Keratinocyte (primary cell): ENCODE results near the gene LGR6. TPM values are rescaled to one million over a fixed set of nuclear protein-coding genes. Genes with fewer than 3 reads are reported as not detected.

Source experiments
- DNase-seq: peaks from one replicate; pipeline ENCODE4 v3.0.0-alpha.2; 2011; ENCODE audit warnings: low read depth, missing footprints, low spot score
- FAIRE-seq: peaks from 2 replicates; lab custom pipeline; 2011; peaks lifted over from hg19 to GRCh38; lab: Jason Lieb, UNC
- H2AFZ ChIP-seq: 2 replicates; pipeline ENCODE4 v1.6.0; 2012; ENCODE audit warnings: low read length, control low read depth, inconsistent platforms; ENCODE audit not compliant: control insufficient read depth
- H3K27ac ChIP-seq: 2 replicates; pipeline ENCODE4 v1.5.1; 2011; ENCODE audit warnings: low read length; ENCODE audit not compliant: control insufficient read depth, insufficient read depth
- H3K27me3 ChIP-seq: 3 replicates; pipeline ENCODE4 v1.6.0; 2011; ENCODE audit warnings: low read length; ENCODE audit not compliant: control insufficient read depth, insufficient read depth; ENCODE audit errors: extremely low read depth
- H3K36me3 ChIP-seq, 2 experiments: 2 replicates in 1 of 2; 3 replicates in 1 of 2; pipeline ENCODE4 v1.5.1; 2011; ENCODE audit warnings: low read length in 2 of 2, mild to moderate bottlenecking in 1 of 2; ENCODE audit not compliant: control insufficient read depth in 2 of 2, insufficient read depth in 2 of 2; ENCODE audit errors: extremely low read depth in 1 of 2
- H3K4me1 ChIP-seq: 3 replicates; pipeline ENCODE4 v1.5.1; 2011; ENCODE audit warnings: low read length; ENCODE audit not compliant: control insufficient read depth, insufficient read depth; ENCODE audit errors: extremely low read depth
- H3K4me2 ChIP-seq: 3 replicates; pipeline ENCODE4 v1.6.0; 2011; ENCODE audit warnings: low read depth, low read length; ENCODE audit not compliant: control insufficient read depth, insufficient read depth; ENCODE audit errors: extremely low read depth
- H3K4me3 ChIP-seq, 3 experiments: fragments of 200-600 bp in 1 of 3; sonication (generic) in 1 of 3; 2 replicates in 2 of 3; 3 replicates in 1 of 3; pipeline ENCODE4 v1.5.1; 2011 to 2016; ENCODE audit warnings: low read length in 3 of 3, mild to moderate bottlenecking in 3 of 3, control low read depth in 2 of 3, inconsistent platforms in 1 of 3, low read depth in 1 of 3, mixed read lengths in 1 of 3, mixed run types in 1 of 3, moderate library complexity in 1 of 3; ENCODE audit not compliant: control insufficient read depth in 2 of 3, insufficient read depth in 2 of 3; ENCODE audit errors: extremely low read depth in 1 of 3
- H3K79me2 ChIP-seq: 2 replicates; pipeline ENCODE4 v1.6.0; 2012; ENCODE audit warnings: low read length; ENCODE audit not compliant: control insufficient read depth, insufficient read depth
- H3K9ac ChIP-seq: 3 replicates; pipeline ENCODE4 v1.6.0; 2011; ENCODE audit warnings: low read length; ENCODE audit not compliant: control insufficient read depth, insufficient read depth; ENCODE audit errors: extremely low read depth
- H3K9me1 ChIP-seq: 3 replicates; pipeline ENCODE4 v1.6.0; 2011; ENCODE audit warnings: low read length; ENCODE audit not compliant: control insufficient read depth, insufficient read depth; ENCODE audit errors: extremely low read depth
- H3K9me3 ChIP-seq: 2 replicates; pipeline ENCODE4 v1.5.1; 2012; ENCODE audit warnings: low read depth, low read length; ENCODE audit not compliant: control insufficient read depth
- H4K20me1 ChIP-seq: 3 replicates; pipeline ENCODE4 v1.6.0; 2011; ENCODE audit warnings: low read length; ENCODE audit not compliant: control insufficient read depth, insufficient read depth; ENCODE audit errors: extremely low read depth
- CTCF ChIP-seq, 3 experiments: IDR thresholded peaks in 1 of 3; conservative IDR thresholded peaks in 1 of 3; optimal IDR thresholded peaks in 1 of 3; 2 replicates in 2 of 3; 3 replicates in 1 of 3; pipeline versions ENCODE3 to v1.5.1; 2011; ENCODE audit warnings: low read length in 3 of 3, mild to moderate bottlenecking in 3 of 3, moderate library complexity in 2 of 3, control low read depth in 1 of 3, inconsistent platforms in 1 of 3; ENCODE audit not compliant: insufficient read depth in 2 of 3; ENCODE audit errors: extremely low read depth in 1 of 3
- EZH2 ChIP-seq: IDR thresholded peaks from one replicate; pipeline ENCODE4 v1.6.1; 2012; ENCODE audit warnings: inconsistent platforms, mild to moderate bottlenecking, low read length, moderate library complexity
- dilution Hi-C: fragments of 300-500 bp; cut with MboI; formaldehyde crosslinking; loops from one replicate; pipeline ENCODE4 v1.7.0; 2020; ENCODE audit warnings: low sequenced_read_pairs; ENCODE audit not compliant: extremely low pct_ligation_motif_present
- polyA plus RNA-seq, 5 experiments: library from polyadenylated mRNA; depleted of rRNA in 3 of 5; stranded (reverse) in 3 of 5; stranded (forward) in 1 of 5; unstranded in 1 of 5; fragments of >200 nt; gene quantifications; 1 replicate in 1 of 5; 2 replicates in 3 of 5; 3 replicates in 1 of 5; pipeline versions ENCODE4 v1.2.1 to v1.2.3, GENCODE V29; 2011 to 2012; ENCODE audit warnings: missing spikeins in 2 of 5, low read depth in 1 of 5, low replicate concordance in 1 of 5

LGR6 gene
- polyA plus RNA-seq, 1 donor (not counting 4 experiments of a cell fraction or from before 2014, with no cell fraction given), result 0.42 TPM

DNA sequence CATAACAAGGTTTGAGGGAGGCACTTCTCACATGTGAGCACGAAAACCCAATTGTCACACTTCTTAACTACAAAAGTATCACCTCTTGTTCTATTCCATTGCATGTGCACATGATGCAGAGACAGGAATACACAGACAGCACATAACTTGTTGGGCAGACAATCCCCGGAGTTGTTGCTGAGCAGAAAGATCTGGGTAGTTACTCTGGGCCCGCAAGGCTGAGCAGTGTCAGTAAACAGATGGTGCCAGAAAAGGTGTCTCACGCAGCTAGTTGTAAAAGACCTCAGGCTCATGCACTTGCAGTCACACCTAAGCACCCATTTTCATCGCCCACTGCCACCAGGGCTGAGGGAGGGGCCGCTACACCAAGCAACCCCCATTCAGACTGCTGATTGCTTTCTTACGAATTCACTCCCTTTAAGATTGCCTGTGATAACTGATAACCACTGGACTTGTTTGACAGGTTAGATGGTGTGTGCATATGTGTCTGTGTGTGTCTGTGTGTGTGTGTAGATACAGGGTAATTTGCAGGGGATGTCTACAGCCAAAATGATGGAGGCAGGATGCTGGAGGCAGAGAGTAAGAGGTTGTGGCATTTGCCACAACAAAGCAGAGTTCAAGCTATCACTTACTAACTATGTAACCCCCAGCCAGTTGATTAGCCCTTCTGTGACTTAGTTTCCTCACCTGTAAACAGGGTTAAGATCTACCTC is 4.2 kb downstream of the LGR6 start:
- H3K4me3 ChIP-seq, result no peak overlapping the region
- DNase-seq (no peak), FAIRE-seq (peak; percentile 92)
- H3K4me2 ChIP-seq, result no peak overlapping the region
- H3K9me3 ChIP-seq, result no peaks in the 10 kb centered on the region
- H3K9ac ChIP-seq, result no peak overlapping the region
- peaks cover 5% of the 10 kb centered on the region for H3K9me1 ChIP-seq
- H3K27me3 ChIP-seq, result peaks cover 17% of the 10 kb centered on the region
- TF ChIP-seq CTCF (optimal IDR thresholded peaks at IDR 0.05 in 1 of 3, IDR thresholded peaks at IDR 0.05 in 1 of 3, conservative IDR thresholded peaks at IDR 0.05 in 1 of 3; ENCODE audit: extremely low read depth in 1 of 3, insufficient read depth in 2 of 3, low read length in 3 of 3), result no peak
- TF ChIP-seq EZH2, result no peak
- no peak overlapping the region for H2AFZ ChIP-seq
- H3K36me3 ChIP-seq, result no peaks in the 10 kb centered on the region
- no peak overlapping the region for H3K27ac ChIP-seq
- dilution Hi-C loops, result no loop called here
- no peaks in the 10 kb centered on the region for H3K79me2 ChIP-seq
- peaks cover 22% of the 10 kb centered on the region for H3K4me1 ChIP-seq
- H4K20me1 ChIP-seq, result peaks cover 3% of the 10 kb centered on the region

DNA sequence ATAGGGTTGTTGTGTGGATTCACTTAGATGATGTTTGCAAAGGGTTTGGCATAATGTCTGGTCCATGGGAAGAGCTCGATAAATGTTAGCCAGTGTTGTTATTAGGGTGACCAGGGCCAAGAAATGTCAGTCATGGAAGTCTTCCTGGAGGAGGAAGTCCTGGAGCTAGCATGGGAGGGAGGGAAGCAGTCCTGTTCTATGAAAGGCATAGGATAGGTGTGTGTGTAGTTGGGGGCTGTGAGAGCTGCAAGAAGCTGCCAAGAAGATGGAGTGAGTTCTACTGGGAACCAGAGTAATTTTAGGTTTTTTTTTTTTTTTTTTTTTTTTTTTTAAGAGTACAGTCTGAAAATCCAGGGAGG is 4.7 kb downstream of the LGR6 start:
- no peak overlapping the region for H3K9ac ChIP-seq
- H4K20me1 ChIP-seq, result no peaks in the 10 kb centered on the region
- H3K4me2 ChIP-seq, result no peak overlapping the region
- DNase-seq, result no peak
- TF ChIP-seq EZH2 (no peak), CTCF (optimal IDR thresholded peaks at IDR 0.05 in 1 of 3, IDR thresholded peaks at IDR 0.05 in 1 of 3, conservative IDR thresholded peaks at IDR 0.05 in 1 of 3; ENCODE audit: extremely low read depth in 1 of 3, insufficient read depth in 2 of 3, low read length in 3 of 3) (no peak)
- dilution Hi-C loops, result no loop called here
- peaks cover 5% of the 10 kb centered on the region for H3K9me1 ChIP-seq
- H3K9me3 ChIP-seq, result no peaks in the 10 kb centered on the region
- H3K27me3 ChIP-seq, result peaks cover 13% of the 10 kb centered on the region
- H2AFZ ChIP-seq, result no peak overlapping the region
- no peak overlapping the region for H3K4me3 ChIP-seq
- H3K27ac ChIP-seq, result no peak overlapping the region
- H3K79me2 ChIP-seq, result no peaks in the 10 kb centered on the region
- no peaks in the 10 kb centered on the region for H3K36me3 ChIP-seq
- peaks cover 21% of the 10 kb centered on the region for H3K4me1 ChIP-seq
- FAIRE-seq, result no peak
